ENCODE data around the gene PIERCE2. TPM values are rescaled to one million over a fixed set of nuclear protein-coding genes. Genes with fewer than 3 reads are reported as not detected.

PIERCE2 gene, protein sequence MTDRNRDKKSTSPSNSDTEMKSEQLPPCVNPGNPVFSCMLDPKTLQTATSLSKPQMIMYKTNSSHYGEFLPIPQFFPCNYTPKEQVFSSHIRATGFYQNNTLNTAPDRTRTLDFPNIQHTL
- 1 to 10 TPM in 3 of 6 experiments, under 1 TPM in 2, not detected in 1; 0.31 to 1.8 (median 1.3) TPM for total RNA-seq
- long read RNA-seq, result 0 reads

DNA sequence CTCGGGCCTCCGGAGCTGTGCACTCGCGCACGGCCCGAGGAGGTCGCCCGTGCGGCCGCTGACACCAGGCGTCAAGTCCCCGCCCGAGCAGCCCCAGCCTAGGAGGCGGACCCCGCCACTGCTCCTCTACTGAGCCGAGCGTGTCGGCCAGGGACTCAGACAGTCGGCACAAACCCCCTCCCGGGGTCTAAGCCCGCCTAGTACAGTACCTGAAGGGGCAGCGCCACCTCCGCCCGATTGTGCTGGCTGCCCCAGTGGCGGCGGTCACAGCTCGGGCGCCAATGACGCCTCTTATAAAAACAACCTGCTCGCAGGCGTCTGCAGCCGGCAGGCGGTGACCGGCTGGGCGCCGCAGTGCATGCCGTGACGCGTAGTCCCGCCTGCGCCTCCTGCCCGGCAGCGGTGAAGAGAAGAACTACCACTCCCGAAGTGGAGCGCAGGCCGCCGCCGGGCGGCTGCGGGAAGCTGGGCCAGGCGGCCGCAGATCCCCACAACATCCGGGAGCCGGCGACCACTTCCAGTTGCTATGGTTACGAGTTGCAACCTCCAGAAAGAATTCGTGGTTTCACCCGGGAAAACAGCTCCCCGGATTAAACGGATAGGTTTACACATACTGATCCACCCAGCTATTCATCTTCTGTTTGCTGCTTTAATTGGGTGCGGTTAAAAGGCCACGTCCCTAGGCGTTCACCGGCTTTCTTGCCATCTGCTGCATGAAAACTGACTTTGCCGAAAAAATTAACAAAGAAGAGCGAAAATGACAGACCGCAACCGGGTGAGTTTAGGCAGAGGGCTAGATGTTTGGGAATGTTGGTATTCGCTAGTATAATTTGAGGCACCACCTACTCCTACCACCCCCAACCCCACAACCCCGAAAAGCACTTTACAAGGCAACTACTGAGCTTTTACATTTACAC lies at the start of gene PIERCE2, which contains the start of gene CCPG1:
Gene PIERCE2, plus strand, starts transcription at position 484 of the 917 bp plus-strand sequence. Its CDS starts 274 bp downstream, at position 758.
Gene CCPG1, minus strand, starts transcription at position 348 of the 917 bp plus-strand sequence. CDS start 18,935 bp downstream, outside the sequence.
- ATAC-seq (peak; percentile 97 to 99 (median 97)), DNase-seq (peak; percentile 94 to 96 (median 94))
- Histone ChIP-seq H3K4me1 (peaks cover 0 to 22% (median 7%) of the 10 kb centered on the region in 4 donors), H3K36me3 (no peaks in the 10 kb centered on the region), H3K4me3 (peak within 1 kb of the TSS; percentile 82 to 91 (median 91)), H3K9me3 (no peaks in the 10 kb centered on the region), H3K27ac (peak within 1 kb of the TSS; percentile 88 to 98 (median 89)), H3K27me3 (no peaks in the 10 kb centered on the region)
- 0% methylated on average over 10 of the region's 70 CpGs for WGBS (ENCODE audit: insufficient coverage, low coverage, low lambda C conversion rate, missing lambda C conversion rate)
- intact Hi-C loops (cut with DNase I), result no loop called here
- TF ChIP-seq POLR2A (IDR thresholded peaks at IDR 0.05), result peak; percentile 92
- TF ChIP-seq, protein P1, sequence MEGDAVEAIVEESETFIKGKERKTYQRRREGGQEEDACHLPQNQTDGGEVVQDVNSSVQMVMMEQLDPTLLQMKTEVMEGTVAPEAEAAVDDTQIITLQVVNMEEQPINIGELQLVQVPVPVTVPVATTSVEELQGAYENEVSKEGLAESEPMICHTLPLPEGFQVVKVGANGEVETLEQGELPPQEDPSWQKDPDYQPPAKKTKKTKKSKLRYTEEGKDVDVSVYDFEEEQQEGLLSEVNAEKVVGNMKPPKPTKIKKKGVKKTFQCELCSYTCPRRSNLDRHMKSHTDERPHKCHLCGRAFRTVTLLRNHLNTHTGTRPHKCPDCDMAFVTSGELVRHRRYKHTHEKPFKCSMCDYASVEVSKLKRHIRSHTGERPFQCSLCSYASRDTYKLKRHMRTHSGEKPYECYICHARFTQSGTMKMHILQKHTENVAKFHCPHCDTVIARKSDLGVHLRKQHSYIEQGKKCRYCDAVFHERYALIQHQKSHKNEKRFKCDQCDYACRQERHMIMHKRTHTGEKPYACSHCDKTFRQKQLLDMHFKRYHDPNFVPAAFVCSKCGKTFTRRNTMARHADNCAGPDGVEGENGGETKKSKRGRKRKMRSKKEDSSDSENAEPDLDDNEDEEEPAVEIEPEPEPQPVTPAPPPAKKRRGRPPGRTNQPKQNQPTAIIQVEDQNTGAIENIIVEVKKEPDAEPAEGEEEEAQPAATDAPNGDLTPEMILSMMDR (IDR thresholded peaks at IDR 0.05), result peak; percentile 83 to 98 (median 86)

DNA sequence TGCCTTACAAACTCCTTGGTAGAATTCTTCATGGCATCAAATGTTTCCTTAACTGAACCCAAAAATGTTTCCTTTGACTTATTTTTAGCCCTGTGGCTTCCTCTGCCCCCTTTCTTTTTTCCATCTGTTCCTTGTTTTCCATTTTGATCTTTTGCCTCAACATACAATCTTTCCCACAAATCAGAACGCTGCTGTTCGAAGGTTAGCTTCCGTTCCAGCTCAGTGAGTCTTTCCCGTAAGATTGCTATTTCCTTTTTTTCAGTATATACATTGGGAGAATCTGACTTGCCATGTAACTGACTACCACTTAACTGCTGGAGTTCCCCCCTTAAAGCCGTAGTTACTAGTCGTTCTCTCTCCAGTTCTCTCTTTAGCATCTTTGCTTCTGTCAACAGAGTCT lies 48.0 kb upstream of the PIERCE2 start:
- Histone ChIP-seq H3K27ac (no peak overlapping the region), H3K4me3 (no peak overlapping the region), H3K27me3 (no peaks in the 10 kb centered on the region), H3K36me3 (peaks cover 0 to 27% (median 4%) of the 10 kb centered on the region in 4 donors), H3K4me1 (no peaks in the 10 kb centered on the region), H3K9me3 (no peaks in the 10 kb centered on the region)
- ATAC-seq (no peak), DNase-seq (no peak)
- no peak for TF ChIP-seq POLR2A (IDR thresholded peaks at IDR 0.05)
- TF ChIP-seq, protein P1 (IDR thresholded peaks at IDR 0.05), result no peak
- intact Hi-C loops (cut with DNase I), result no loop called here
- WGBS (ENCODE audit: insufficient coverage, low coverage, low lambda C conversion rate, missing lambda C conversion rate), result 61% methylated on average over 6 of the region's 6 CpGs

DNA sequence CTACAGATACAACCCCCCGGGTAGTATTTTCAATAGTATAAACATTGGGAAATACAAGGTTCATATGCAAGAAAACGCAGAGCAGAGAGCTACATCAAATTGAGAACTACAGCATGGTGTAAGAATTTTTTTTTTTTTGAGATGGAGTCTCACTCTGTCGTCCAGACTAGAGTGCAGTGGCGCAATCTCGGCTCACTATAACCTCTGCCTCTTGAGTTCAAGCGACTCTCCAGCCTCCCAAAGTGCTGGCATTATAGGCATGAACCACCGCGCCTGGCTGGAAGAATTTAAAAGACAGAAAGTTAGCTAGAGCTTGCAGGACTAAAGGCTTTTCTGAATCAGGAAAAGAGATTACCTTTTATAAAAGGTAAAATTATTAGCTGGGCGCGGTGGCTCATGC lies 47.2 kb upstream of the PIERCE2 start:
- ATAC-seq (no peak), DNase-seq (no peak)
- Histone ChIP-seq H3K27ac (no peak overlapping the region), H3K4me1 (no peaks in the 10 kb centered on the region), H3K27me3 (no peaks in the 10 kb centered on the region), H3K4me3 (no peak overlapping the region), H3K36me3 (peaks cover 0 to 20% (median 0%) of the 10 kb centered on the region in 4 donors), H3K9me3 (no peaks in the 10 kb centered on the region)
- intact Hi-C loops (cut with DNase I), result no loop called here
- 78% methylated on average over 10 of the region's 10 CpGs for WGBS (ENCODE audit: insufficient coverage, low coverage, low lambda C conversion rate, missing lambda C conversion rate)
- TF ChIP-seq, protein P1 (IDR thresholded peaks at IDR 0.05), result no peak
- no peak for TF ChIP-seq POLR2A (IDR thresholded peaks at IDR 0.05)

DNA sequence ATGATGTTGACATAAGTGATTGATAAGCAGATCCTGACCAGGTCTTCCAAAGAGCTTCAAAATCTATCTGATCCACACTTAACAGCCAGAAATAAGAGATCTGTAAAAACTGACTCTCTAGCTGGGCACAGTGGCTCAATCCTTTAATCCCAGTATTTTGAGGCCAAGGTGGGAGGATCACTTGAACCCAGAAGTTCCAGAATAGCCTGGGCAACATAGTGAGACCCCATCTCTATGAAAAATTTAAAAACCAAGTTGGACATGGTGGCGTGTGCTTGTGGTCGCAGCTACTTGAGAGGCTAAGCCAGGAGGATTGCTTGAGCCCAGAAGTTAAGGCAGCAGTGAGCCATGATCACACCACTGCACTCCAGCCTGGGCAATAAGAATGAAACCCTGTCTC lies 45.7 kb upstream of the PIERCE2 start:
- no peak for ATAC-seq

More for the DNA sequence above, 45.7 kb upstream of the PIERCE2 start:
- no peak overlapping the region for H3K4me3 ChIP-seq
- intact Hi-C loops (cut with DNase I), result no loop called here
- H3K27me3 ChIP-seq, result no peaks in the 10 kb centered on the region
- no peak overlapping the region for H3K27ac ChIP-seq
- H3K9me3 ChIP-seq, result no peaks in the 10 kb centered on the region
- H3K4me1 ChIP-seq, result no peaks in the 10 kb centered on the region
- TF ChIP-seq POLR2A (IDR thresholded peaks at IDR 0.05), result no peak
- TF ChIP-seq, protein P1 (IDR thresholded peaks at IDR 0.05), result no peak
- DNase-seq, result no peak
- peaks cover 0 to 13% (median 0%) of the 10 kb centered on the region in 4 donors for H3K36me3 ChIP-seq
- WGBS (ENCODE audit: insufficient coverage, low coverage, low lambda C conversion rate, missing lambda C conversion rate), result 100% methylated on average over 2 of the region's 2 CpGs
